ENCODE data around the gene PRKCSH. TPM values are rescaled to one million over a fixed set of nuclear protein-coding genes. Genes with fewer than 3 reads are reported as not detected.

PRKCSH gene
- total RNA-seq, 1 experiment from 2014 or later, result 431 TPM

DNA sequence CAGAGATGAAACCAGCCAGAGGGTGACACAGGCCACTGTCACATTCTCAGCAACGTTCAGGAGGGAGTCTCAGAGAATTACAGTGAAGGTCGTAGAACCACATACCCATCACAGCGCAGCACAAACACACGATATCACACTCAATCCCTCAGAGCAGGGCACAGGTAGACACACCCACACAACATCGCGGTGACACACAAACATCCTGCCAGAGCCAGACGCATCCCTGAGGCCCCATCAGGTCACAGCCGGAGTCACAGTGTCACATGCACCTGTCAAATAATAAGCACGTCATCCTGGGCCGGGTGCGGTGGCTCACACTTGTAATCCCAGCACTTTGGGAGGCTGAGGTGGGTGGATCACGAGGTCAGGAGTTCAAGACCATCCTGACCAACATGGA is 28.0 kb downstream of the PRKCSH start:
- Histone ChIP-seq H3K23me2 (ENCODE audit: insufficient read length, low read depth, low read length, poor library complexity, severe bottlenecking) (no peaks in the 10 kb centered on the region), H2BK15ac (ENCODE audit: low read depth, low read length) (0 out of 2 replicates have a peak overlapping the region, but pooled peaks have one; percentile 34), H2BK20ac (ENCODE audit: low read depth, low read length, poor library complexity, severe bottlenecking) (no peak overlapping the region), H4K5ac (ENCODE audit: insufficient read length, low read depth, low read length) (no peak overlapping the region), H3K27ac (ENCODE audit: insufficient read length, low read depth, low read length) (no peak overlapping the region), H3K9me3 (ENCODE audit: control insufficient read depth, low read depth, low read length) (no peaks in the 10 kb centered on the region), H2BK5ac (ENCODE audit: insufficient read length, low read length) (no peak overlapping the region), H4K8ac (replicated peaks; ENCODE audit: insufficient read length, low read depth, low read length) (no peak overlapping the region), H3K9ac (ENCODE audit: extremely low read depth, insufficient read length, low read length) (no peak overlapping the region), H2BK120ac (ENCODE audit: low read depth, low read length, poor library complexity, severe bottlenecking) (no peak overlapping the region), H4K20me1 (ENCODE audit: control insufficient read depth, insufficient read depth, insufficient read length) (no peaks in the 10 kb centered on the region), H3K14ac (ENCODE audit: insufficient read depth, low read length) (no peak overlapping the region; the same call in 1 of the 2 replicates), H2BK12ac (ENCODE audit: insufficient read length, low read depth, low read length) (no peak overlapping the region), H3K23ac (ENCODE audit: insufficient read length, low read depth, low read length) (no peak overlapping the region), H3K4me1 (ENCODE audit: insufficient read depth, low read length) (peaks cover 9% of the 10 kb centered on the region; the same call in 1 of the 2 replicates), H3K56ac (ENCODE audit: insufficient read length, low read depth, low read length) (no peak overlapping the region), H3K4ac (ENCODE audit: low read depth, low read length) (no peak overlapping the region), H3K79me1 (ENCODE audit: insufficient read depth, low read depth, low read length, poor library complexity, severe bottlenecking) (no peaks in the 10 kb centered on the region), H2AK5ac (ENCODE audit: insufficient read length, low read length) (no peak overlapping the region), H3K18ac (ENCODE audit: insufficient read length, low read depth, low read length) (no peak overlapping the region), H3K4me2 (ENCODE audit: insufficient read depth, insufficient read length, low read length) (no peak overlapping the region), H2AFZ (ENCODE audit: low read length) (no peak overlapping the region), H3K27me3 (ENCODE audit: insufficient read depth, low read length) (no peaks in the 10 kb centered on the region), H3K79me2 (ENCODE audit: insufficient read depth, low read length) (no peaks in the 10 kb centered on the region), H3T11ph (ENCODE audit: low read length) (no peak overlapping the region), H4K91ac (ENCODE audit: insufficient read length, low read depth, low read length) (no peak overlapping the region)
- Mint-ChIP-seq H3K27me3 (ENCODE audit: low read depth) (peaks cover 4% of the 10 kb centered on the region; the same call in 1 of the 2 replicates), H3K36me3 (ENCODE audit: insufficient read depth in 1 of 3, low read depth in 3 of 3) (no peaks in the 10 kb centered on the region), H3K4me1 (peaks cover 7 to 11% of the 10 kb centered on the region in 2 experiments), H3K4me3 (no peak overlapping the region), H3K27ac (peak overlapping the region in 2 of 3 experiments; percentile 14 to 17; a peak in 2 of 7 replicates), H3K9me3 (no peaks in the 10 kb centered on the region; a peak in 1 of 5 replicates)
- TF ChIP-seq, protein P1, sequence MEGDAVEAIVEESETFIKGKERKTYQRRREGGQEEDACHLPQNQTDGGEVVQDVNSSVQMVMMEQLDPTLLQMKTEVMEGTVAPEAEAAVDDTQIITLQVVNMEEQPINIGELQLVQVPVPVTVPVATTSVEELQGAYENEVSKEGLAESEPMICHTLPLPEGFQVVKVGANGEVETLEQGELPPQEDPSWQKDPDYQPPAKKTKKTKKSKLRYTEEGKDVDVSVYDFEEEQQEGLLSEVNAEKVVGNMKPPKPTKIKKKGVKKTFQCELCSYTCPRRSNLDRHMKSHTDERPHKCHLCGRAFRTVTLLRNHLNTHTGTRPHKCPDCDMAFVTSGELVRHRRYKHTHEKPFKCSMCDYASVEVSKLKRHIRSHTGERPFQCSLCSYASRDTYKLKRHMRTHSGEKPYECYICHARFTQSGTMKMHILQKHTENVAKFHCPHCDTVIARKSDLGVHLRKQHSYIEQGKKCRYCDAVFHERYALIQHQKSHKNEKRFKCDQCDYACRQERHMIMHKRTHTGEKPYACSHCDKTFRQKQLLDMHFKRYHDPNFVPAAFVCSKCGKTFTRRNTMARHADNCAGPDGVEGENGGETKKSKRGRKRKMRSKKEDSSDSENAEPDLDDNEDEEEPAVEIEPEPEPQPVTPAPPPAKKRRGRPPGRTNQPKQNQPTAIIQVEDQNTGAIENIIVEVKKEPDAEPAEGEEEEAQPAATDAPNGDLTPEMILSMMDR (conservative IDR thresholded peaks at IDR 0.05), result no peak
- WGBS (ENCODE audit: extremely low coverage, insufficient read length, low lambda C conversion rate), result no CpG with 5 or more reads among the region's 12 CpGs
- no peak for DNase-seq

Measured in H9 (cell line).